ENCODE results near the gene GRXCR2. TPM values are rescaled to one million over a fixed set of nuclear protein-coding genes. Genes with fewer than 3 reads are reported as not detected.
"Not testable (repeated sequence)": the region's sequence is repeated elsewhere in the genome, so short reads cannot be mapped to it uniquely, and the experiment has no call there.

Gene GRXCR2
- total and polyA plus RNA-seq, 5 donors, result 1.1 to 16.0 (median 2.7) TPM

DNA sequence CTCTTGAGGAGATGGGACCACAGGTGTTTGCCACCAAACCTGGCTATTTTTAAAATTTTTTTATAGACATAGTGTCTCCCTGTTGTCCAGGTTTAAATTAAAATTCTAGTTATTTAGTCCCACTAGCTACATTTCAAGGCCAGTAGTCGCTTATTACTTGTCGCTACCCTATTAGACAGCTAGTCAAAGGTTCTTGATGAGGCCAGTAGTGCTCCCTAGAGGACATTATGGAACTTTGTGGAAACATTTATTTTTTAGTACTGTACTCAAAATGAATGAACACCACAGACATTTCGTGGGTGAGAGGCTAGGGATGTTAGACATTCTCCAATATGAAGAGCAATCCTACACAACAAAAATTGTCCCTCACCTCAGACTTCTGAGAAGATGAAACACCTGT is 14.4 kb upstream of the GRXCR2 start:
- WGBS, result 84% methylated on average over 3 of the region's 3 CpGs
- intact Hi-C loops (cut with DNase I), result no loop called here
- no peaks in the 10 kb centered on the region for H3K4me1 ChIP-seq (ENCODE audit: control insufficient read depth, insufficient read depth, low read length)
- H3K27ac ChIP-seq (ENCODE audit: low read length), result no peak overlapping the region
- DNase-seq (no peak), ATAC-seq (no peak)
- H3K27me3 ChIP-seq (ENCODE audit: control insufficient read depth, insufficient read depth), result no peaks in the 10 kb centered on the region
- H3K9me3 ChIP-seq (ENCODE audit: control insufficient read depth, low read length), result no peaks in the 10 kb centered on the region
- no peak overlapping the region for H3K4me3 ChIP-seq (ENCODE audit: low read length)

GRCh38 chr5:145874765-145875164 is 2.0 kb upstream of the GRXCR2 start:
- Histone ChIP-seq H3K27ac (ENCODE audit: low read length) (no peak overlapping the region), H3K4me1 (ENCODE audit: control insufficient read depth, insufficient read depth, low read length) (no peaks in the 10 kb centered on the region), H3K27me3 (ENCODE audit: control insufficient read depth, insufficient read depth) (no peaks in the 10 kb centered on the region), H3K9me3 (ENCODE audit: control insufficient read depth, low read length) (no peaks in the 10 kb centered on the region), H3K4me3 (ENCODE audit: low read length) (no peak overlapping the region)
- DNase-seq (peak in 1 of 3 donors; percentile 19), ATAC-seq (no peak)
- 69% methylated on average over 2 of the region's 2 CpGs for WGBS
- intact Hi-C loops (cut with DNase I), result no loop called here

DNA sequence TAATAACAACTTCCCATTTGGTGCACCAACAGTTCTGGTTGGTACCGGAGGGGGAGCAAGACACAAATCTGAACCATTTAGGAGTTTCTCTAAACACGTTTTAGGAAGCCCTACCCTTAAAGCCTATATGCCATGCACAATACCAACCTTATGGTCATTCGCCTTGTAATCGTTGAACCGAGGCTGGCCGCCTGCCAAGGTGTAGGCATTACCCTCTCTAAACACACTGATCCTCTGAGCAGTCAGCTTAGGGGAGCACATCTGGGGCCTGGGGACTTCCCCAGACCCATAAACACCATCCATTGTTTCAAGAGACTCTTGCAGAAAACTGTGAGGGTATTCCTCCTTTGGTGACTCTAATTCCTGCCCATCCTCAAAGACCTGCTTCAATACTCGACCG is 328 bp downstream of the GRXCR2 start:
- Histone ChIP-seq H3K27ac (ENCODE audit: low read length) (no peak overlapping the region), H3K9me3 (ENCODE audit: control insufficient read depth, low read length) (no peaks in the 10 kb centered on the region), H3K4me3 (ENCODE audit: low read length) (no peak overlapping the region), H3K4me1 (ENCODE audit: control insufficient read depth, insufficient read depth, low read length) (no peaks in the 10 kb centered on the region), H3K27me3 (ENCODE audit: control insufficient read depth, insufficient read depth) (no peaks in the 10 kb centered on the region)
- ATAC-seq (no peak), DNase-seq (peak in 2 of 3 donors; percentile 29 to 47)
- 82% methylated on average over 8 of the region's 8 CpGs for WGBS
- intact Hi-C loops (cut with DNase I), result no loop called here

DNA sequence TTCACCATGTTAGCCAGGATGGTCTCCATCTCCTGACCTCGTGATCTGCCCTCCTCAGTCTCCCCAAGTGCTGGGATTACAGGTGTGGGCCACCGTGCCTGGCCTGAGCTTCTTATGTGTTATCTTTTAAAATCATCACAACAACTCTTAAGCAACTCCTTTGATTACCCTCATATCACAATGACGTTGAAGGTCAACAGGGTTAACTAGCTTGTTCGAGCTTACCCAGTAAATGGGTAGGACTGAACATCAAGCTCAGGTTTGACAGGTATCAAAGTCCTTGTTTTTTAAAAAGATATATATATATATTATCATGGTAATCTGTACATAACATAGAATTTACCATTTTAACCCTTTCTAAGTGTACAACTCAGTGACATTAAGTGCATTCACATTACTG is 3.1 kb downstream of the GRXCR2 start:
- Histone ChIP-seq H3K4me3 (ENCODE audit: low read length) (no peak overlapping the region), H3K4me1 (ENCODE audit: control insufficient read depth, insufficient read depth, low read length) (no peaks in the 10 kb centered on the region), H3K27ac (ENCODE audit: low read length) (no peak overlapping the region), H3K9me3 (ENCODE audit: control insufficient read depth, low read length) (no peaks in the 10 kb centered on the region), H3K27me3 (ENCODE audit: control insufficient read depth, insufficient read depth) (no peaks in the 10 kb centered on the region)
- intact Hi-C loops (cut with DNase I), result no loop called here
- 84% methylated on average over 4 of the region's 4 CpGs for WGBS
- ATAC-seq (no peak), DNase-seq (no peak)

DNA sequence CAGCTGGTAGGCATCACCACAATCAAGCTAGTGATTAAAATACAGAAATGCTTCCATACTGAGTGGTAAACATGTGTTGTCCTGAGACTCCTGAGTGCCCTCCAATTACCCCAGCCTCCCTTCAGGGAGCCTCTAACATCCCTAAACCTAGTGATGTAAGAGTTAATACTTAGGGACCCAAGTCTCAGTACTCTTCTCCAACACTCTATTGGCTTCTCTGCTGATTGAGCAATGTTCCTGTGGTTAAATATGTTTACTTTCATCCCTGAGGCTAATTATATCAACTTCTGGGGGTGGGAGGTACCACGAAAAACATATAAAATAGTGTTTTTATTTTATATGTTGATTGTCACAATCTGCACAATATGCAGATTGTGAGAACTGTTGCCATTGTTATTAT is 5.0 kb downstream of the GRXCR2 start:
- Histone ChIP-seq H3K4me1 (ENCODE audit: control insufficient read depth, insufficient read depth, low read length) (no peaks in the 10 kb centered on the region), H3K9me3 (ENCODE audit: control insufficient read depth, low read length) (no peaks in the 10 kb centered on the region), H3K27ac (ENCODE audit: low read length) (no peak overlapping the region), H3K27me3 (ENCODE audit: control insufficient read depth, insufficient read depth) (no peaks in the 10 kb centered on the region), H3K4me3 (ENCODE audit: low read length) (no peak overlapping the region)
- intact Hi-C loops (cut with DNase I), result no loop called here
- no peak for DNase-seq
- WGBS, result 65% methylated on average over 1 of the region's 1 CpG
- ATAC-seq, result no peak

- ATAC-seq; DNase-seq; H3K27ac ChIP-seq (ENCODE audit: low read length); H3K9me3 ChIP-seq (ENCODE audit: control insufficient read depth, low read length); H3K4me3 ChIP-seq (ENCODE audit: low read length); intact Hi-C loops (cut with DNase I); H3K27me3 ChIP-seq (ENCODE audit: control insufficient read depth, insufficient read depth); H3K4me1 ChIP-seq (ENCODE audit: control insufficient read depth, insufficient read depth, low read length): not testable (repeated sequence)
- 67% methylated on average over 2 of the region's 2 CpGs for WGBS
Measured at GRCh38 chr5:145864432-145864831, 8.4 kb downstream of the GRXCR2 start.

DNA sequence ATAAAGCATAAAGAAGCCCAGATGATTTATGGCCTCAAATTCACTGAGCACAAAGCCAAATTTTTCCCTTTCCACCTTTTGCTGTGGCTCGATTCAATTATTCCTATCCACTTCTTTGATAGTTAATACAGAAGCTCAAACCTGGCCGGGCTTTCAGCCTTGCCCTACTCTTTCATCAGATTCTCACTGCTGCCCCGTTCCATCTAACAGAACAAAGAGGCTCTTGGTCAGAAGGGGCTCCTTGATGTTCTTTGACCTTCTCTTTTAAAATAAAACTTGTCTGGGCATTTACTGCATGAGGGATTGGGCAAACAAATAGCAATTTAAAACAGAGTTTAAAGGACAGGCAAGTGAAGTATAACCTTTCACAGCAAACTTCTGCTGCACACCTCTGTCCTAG is 9.8 kb downstream of the GRXCR2 start:
- Histone ChIP-seq H3K4me3 (ENCODE audit: low read length) (no peak overlapping the region), H3K27ac (ENCODE audit: low read length) (no peak overlapping the region), H3K4me1 (ENCODE audit: control insufficient read depth, insufficient read depth, low read length) (peaks cover 2% of the 10 kb centered on the region), H3K27me3 (ENCODE audit: control insufficient read depth, insufficient read depth) (no peaks in the 10 kb centered on the region), H3K9me3 (ENCODE audit: control insufficient read depth, low read length) (no peaks in the 10 kb centered on the region)
- intact Hi-C loops (cut with DNase I), result no loop called here
- no peak for DNase-seq
- no peak for ATAC-seq
- 81% methylated on average over 3 of the region's 3 CpGs for WGBS

- Histone ChIP-seq H3K27ac (ENCODE audit: low read length) (no peak overlapping the region), H3K27me3 (ENCODE audit: control insufficient read depth, insufficient read depth) (no peaks in the 10 kb centered on the region), H3K4me3 (ENCODE audit: low read length) (no peak overlapping the region), H3K9me3 (ENCODE audit: control insufficient read depth, low read length) (no peaks in the 10 kb centered on the region), H3K4me1 (ENCODE audit: control insufficient read depth, insufficient read depth, low read length) (peaks cover 2% of the 10 kb centered on the region)
- intact Hi-C loops (cut with DNase I), result no loop called here
- 55% methylated on average over 3 of the region's 3 CpGs for WGBS
- ATAC-seq, result no peak
- DNase-seq, result no peak
Measured at GRCh38 chr5:145859897-145860296, 12.9 kb downstream of the GRXCR2 start.

GRCh38 chr5:145859453-145859852 is 13.4 kb downstream of the GRXCR2 start:
- no peaks in the 10 kb centered on the region for H3K27me3 ChIP-seq (ENCODE audit: control insufficient read depth, insufficient read depth)
- peaks cover 2% of the 10 kb centered on the region for H3K4me1 ChIP-seq (ENCODE audit: control insufficient read depth, insufficient read depth, low read length)
- H3K27ac ChIP-seq (ENCODE audit: low read length), result peak overlapping the region; percentile 17
- DNase-seq (no peak), ATAC-seq (peak in 1 of 2 donors; percentile 17)
- H3K9me3 ChIP-seq (ENCODE audit: control insufficient read depth, low read length), result no peaks in the 10 kb centered on the region
- 56% methylated on average over 6 of the region's 6 CpGs for WGBS
- intact Hi-C loops (cut with DNase I), result no loop called here
- no peak overlapping the region for H3K4me3 ChIP-seq (ENCODE audit: low read length)

- intact Hi-C loops (cut with DNase I), result no loop called here
- Histone ChIP-seq H3K4me1 (ENCODE audit: control insufficient read depth, insufficient read depth, low read length) (peaks cover 2% of the 10 kb centered on the region), H3K27ac (ENCODE audit: low read length) (no peak overlapping the region), H3K27me3 (ENCODE audit: control insufficient read depth, insufficient read depth) (no peaks in the 10 kb centered on the region), H3K9me3 (ENCODE audit: control insufficient read depth, low read length) (no peaks in the 10 kb centered on the region), H3K4me3 (ENCODE audit: low read length) (no peak overlapping the region)
- DNase-seq (no peak), ATAC-seq (no peak)
- WGBS, result 41% methylated on average over 4 of the region's 4 CpGs
Measured at GRCh38 chr5:145858959-145859358, 13.9 kb downstream of the GRXCR2 start.

- intact Hi-C loops (cut with DNase I), result no loop called here
- H3K27ac ChIP-seq (ENCODE audit: low read length), result no peak overlapping the region
- DNase-seq, result peak; percentile 40 to 72 (median 59)
- peak; percentile 75 to 80 for ATAC-seq
- peaks cover 2% of the 10 kb centered on the region for H3K4me1 ChIP-seq (ENCODE audit: control insufficient read depth, insufficient read depth, low read length)
- no peaks in the 10 kb centered on the region for H3K27me3 ChIP-seq (ENCODE audit: control insufficient read depth, insufficient read depth)
- H3K4me3 ChIP-seq (ENCODE audit: low read length), result peak overlapping the region; percentile 36
- 5% methylated on average over 25 of the region's 25 CpGs for WGBS
- H3K9me3 ChIP-seq (ENCODE audit: control insufficient read depth, low read length), result no peaks in the 10 kb centered on the region
Measured at GRCh38 chr5:145856285-145856818, 16.5 kb downstream of the GRXCR2 start.

GRCh38 chr5:145855763-145856267 is 17.0 kb downstream of the GRXCR2 start:
- H3K27me3 ChIP-seq (ENCODE audit: control insufficient read depth, insufficient read depth), result no peaks in the 10 kb centered on the region
- H3K9me3 ChIP-seq (ENCODE audit: control insufficient read depth, low read length), result no peaks in the 10 kb centered on the region
- peaks cover 2% of the 10 kb centered on the region for H3K4me1 ChIP-seq (ENCODE audit: control insufficient read depth, insufficient read depth, low read length)
- WGBS, result 62% methylated on average over 4 of the region's 4 CpGs
- no peak for DNase-seq
- H3K4me3 ChIP-seq (ENCODE audit: low read length), result peak overlapping the region; percentile 36
- ATAC-seq, result peak in 1 of 2 donors; percentile 19
- intact Hi-C loops (cut with DNase I), result no loop called here
- H3K27ac ChIP-seq (ENCODE audit: low read length), result no peak overlapping the region

Measured in right cardiac atrium (tissue), 5 donors.